Endothelial cell of hepatic sinusoid (primary cell): ENCODE data around the gene COL4A2.

Source experiments
- in situ Hi-C: cut with HindIII; loops from 2 replicates; pipeline ENCODE4 v1.10.0; 2017; ENCODE audit warnings: low sequenced_read_pairs

Gene COL4A2

DNA sequence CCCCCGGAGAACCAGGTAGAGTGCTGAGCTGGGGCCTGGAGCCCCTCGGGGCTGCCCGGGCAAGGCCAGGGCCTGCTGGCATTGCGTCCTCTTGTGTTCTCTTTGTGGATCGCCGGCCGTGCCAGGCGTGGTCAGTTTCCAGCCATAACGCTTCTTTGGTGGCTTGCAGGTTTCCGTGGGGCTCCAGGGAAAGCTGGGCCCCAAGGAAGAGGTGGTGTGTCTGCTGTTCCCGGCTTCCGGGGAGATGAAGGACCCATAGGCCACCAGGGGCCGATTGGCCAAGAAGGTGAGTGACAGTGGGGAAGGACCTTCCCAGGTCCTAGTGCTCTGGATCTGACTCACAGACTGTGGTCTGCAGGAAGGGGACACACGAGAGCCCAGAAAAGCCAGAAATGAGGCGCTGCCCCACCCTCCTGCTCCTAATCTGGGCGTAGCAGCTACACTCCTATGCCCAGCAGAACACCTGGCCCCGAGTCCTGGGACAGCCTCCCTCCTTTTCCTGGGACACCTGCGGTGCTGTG, 197.0 kb downstream of the COL4A2 start:
- in situ Hi-C loops = no loop called here

DNA sequence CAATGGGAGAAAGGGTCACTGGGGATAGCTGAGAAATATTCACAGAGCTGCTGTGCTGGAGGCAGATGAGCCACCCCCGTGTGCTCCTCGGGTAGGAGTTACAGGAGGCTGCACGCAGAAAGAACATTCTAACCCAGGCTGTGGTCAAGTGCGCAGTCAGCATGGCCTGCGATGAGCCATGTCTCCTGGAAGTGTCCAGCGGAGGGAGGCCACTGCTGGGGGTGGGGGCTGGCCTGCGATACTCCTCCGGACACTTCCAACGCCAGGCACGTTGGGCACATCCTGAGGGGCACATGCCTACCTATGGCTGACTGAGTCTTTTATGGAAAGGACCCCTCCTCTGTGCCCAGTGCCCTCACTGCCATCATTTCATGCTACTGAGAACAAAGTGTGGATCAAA, 198.5 kb downstream of the COL4A2 start:
- in situ Hi-C loops = loop anchor here (5.0 kb wide), 1 partner anchor 37 kb away; no protein-coding TSS in a partner anchor

DNA sequence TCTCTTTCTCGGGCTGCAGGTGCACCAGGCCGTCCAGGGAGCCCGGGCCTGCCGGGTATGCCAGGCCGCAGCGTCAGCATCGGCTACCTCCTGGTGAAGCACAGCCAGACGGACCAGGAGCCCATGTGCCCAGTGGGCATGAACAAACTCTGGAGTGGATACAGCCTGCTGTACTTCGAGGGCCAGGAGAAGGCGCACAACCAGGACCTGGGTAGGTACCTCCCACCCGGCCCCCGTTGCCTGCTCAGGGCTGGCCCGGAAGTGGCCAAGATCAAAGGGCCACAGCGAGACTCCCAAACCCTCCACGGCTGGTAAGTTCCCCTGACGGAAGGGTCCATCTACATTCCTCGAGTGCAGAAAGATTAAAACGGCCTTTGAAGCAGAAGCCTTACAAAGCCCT, 199.3 kb downstream of the COL4A2 start:
- in situ Hi-C loops = loop anchor here (5.0 kb wide), 1 partner anchor 36 kb away; no protein-coding TSS in a partner anchor

DNA sequence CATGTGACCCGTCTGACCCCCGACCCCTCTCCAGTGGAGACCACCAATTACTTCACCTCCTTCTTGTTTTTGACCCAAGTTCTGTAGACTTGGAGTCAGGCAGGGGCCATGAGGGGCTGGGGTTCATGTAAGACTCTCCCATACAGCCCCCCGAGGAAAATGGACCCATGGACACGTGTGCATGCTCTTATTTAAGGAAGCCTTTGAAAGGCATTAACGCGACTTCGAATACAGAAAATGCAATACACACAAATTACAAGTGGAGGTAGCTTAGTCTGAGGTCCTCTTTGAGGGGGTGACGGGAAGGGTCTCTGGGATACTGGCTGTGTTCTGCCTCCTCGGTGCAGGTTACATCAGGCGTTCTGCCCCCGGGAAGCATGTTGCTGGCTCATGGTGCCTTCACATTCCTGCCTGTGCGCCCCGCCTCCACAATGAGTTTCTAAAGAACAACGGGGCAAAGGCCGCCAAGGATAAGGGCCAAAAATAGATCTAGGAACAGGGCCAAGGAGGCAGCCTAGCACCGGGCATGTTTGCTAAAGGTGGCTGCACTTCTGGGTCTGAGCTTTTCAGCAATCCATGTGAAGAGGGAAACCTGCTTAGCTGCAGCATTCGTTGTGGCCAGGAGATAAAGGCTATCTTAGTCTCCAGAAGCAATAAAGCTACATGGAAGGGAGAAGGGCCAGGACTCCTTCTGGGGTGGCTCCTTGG, 199.9 kb downstream of the COL4A2 start:
- in situ Hi-C loops = loop anchor here (5.0 kb wide), 1 partner anchor 35 kb away; no protein-coding TSS in a partner anchor

DNA sequence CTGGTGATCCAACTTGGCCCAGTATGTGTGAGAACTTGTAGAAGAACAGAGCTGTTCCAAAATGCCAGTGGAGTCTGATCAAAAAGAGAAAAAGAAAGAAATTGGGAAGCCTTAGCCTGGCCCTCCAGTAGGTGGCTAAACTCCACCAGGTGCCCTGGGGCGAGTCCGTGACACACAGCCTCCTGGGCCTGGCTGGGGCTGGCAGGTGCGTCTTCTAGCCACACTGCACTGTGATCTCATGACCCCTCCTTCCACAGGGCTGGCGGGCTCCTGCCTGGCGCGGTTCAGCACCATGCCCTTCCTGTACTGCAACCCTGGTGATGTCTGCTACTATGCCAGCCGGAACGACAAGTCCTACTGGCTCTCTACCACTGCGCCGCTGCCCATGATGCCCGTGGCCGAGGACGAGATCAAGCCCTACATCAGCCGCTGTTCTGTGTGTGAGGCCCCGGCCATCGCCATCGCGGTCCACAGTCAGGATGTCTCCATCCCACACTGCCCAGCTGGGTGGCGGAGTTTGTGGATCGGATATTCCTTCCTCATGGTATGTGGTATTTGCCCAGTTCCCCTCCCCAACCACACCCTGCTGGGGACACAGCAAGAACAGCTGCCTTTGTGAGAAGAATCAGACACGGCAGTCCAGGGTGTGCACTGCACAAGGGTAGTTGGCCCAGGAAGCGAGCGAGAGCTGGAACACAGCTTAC, 200.7 kb downstream of the COL4A2 start:
- in situ Hi-C loops = loop anchor here (5.0 kb wide), 1 partner anchor 34 kb away; no protein-coding TSS in a partner anchor

DNA sequence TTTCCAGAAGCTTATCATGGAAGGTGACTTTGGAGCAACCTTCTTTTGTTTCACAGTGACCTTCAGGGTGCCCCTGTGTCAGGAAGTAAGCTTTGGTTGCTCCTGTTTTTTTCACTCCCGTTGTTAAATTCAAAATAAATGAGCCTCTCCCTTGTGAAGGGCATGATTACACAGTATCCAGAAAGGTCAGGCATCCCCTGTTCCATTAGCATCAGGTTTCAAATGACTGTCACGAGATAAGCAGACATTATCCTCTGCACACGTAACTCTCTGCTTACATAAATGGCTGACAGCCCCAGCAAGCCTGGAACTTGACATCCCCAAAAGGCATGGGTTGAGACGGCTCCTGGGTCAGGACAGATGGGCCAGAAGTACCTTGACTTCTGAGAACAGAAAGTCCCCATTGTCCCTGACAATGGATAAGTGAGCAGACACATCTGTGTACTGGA, 202.4 kb downstream of the COL4A2 start:
- in situ Hi-C loops = loop anchor here (5.0 kb wide), 1 partner anchor 33 kb away; no protein-coding TSS in a partner anchor

DNA sequence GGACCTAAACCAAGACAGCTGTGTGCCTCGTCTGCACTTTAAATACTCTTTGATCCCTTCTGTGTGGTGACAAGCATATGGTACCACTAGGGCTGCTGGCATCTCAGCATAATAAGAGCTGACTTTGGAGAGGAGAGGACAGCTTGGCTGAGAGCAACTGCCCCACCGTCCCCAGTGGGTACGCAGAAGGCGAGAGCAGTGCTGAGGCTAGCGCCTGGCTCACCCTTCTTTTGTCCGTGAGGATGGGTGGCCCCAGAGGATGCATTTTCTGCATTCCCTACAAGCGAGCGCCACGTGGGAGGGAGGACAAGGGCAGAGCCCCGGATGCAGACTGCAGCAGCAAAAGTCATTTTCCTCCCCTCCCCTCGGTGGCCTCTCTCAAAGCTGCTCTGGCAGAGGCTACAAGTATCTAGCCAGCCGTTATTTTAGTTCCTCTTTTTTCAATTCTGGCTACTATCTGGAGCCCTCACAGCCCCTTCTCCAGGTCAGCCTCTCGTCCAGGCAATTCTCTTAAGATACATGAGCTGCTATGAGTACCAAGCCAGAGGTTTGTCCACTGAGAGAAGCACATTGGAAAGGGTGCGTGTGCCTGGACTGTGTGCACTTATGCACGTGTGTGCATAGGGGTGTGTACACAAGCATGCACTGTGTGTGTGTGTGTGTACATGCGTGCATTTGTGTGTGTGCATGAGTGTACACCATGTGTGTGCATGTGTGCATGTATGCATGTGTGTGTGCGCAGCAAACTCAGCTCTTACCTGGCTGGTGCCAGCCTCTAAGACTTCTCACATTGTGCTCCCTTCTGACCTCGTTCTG, 203.1 kb downstream of the COL4A2 start:
- in situ Hi-C loops = loop anchor here (5.0 kb wide), 1 partner anchor 32 kb away; no protein-coding TSS in a partner anchor

DNA sequence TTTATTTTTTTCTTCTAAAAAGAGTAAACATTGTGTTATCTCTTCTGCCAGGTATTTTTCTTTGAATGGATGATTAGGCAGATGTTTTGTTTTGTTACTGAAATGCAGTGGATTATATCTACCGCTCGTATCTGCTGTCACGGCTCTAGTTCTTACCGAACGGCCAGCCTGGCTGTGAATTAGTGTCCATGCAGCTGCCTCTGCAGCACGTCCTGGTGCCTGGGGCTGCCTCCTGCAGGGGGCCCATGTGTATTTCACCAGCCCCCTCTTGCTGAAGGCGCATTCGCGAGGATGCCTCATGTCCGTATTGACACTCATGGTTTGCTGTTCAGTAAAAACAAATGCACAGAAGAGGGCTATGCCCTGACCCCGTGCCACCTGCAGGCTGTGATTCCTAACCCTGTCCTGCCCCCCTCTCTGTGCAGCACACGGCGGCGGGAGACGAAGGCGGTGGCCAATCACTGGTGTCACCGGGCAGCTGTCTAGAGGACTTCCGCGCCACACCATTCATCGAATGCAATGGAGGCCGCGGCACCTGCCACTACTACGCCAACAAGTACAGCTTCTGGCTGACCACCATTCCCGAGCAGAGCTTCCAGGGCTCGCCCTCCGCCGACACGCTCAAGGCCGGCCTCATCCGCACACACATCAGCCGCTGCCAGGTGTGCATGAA, 204.6 kb downstream of the COL4A2 start:
- in situ Hi-C loops = no loop called here

DNA sequence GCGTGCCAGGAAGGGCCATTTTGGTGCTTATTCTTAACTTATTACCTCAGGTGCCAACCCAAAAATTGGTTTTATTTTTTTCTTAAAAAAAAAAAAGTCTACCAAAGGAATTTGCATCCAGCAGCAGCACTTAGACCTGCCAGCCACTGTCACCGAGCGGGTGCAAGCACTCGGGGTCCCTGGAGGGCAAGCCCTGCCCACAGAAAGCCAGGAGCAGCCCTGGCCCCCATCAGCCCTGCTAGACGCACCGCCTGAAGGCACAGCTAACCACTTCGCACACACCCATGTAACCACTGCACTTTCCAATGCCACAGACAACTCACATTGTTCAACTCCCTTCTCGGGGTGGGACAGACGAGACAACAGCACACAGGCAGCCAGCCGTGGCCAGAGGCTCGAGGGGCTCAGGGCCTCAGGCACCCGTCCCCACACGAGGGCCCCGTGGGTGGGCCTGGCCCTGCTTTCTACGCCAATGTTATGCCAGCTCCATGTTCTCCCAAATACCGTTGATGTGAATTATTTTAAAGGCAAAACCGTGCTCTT, 205.2 kb downstream of the COL4A2 start:
- in situ Hi-C loops = no loop called here

DNA sequence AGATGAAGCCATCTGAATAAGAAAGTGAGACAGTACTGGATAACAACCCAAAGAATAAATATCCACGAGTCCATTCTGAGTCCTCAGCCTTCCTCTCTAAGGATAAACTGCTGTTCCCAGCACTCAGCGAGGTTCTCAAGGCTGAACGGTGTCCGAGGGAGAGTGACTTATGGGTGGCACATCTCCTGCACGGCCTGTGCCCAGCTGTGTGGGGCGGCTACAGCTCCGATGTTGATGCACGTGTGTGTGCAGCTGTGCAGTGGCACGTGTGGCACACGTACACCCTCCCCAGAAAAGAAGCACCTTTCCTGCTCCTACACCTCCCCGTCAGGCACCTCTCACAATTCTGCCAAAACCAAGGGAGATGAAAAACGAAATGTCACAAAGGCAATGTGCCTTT, 209.4 kb downstream of the COL4A2 start:
- in situ Hi-C loops = no loop called here

DNA sequence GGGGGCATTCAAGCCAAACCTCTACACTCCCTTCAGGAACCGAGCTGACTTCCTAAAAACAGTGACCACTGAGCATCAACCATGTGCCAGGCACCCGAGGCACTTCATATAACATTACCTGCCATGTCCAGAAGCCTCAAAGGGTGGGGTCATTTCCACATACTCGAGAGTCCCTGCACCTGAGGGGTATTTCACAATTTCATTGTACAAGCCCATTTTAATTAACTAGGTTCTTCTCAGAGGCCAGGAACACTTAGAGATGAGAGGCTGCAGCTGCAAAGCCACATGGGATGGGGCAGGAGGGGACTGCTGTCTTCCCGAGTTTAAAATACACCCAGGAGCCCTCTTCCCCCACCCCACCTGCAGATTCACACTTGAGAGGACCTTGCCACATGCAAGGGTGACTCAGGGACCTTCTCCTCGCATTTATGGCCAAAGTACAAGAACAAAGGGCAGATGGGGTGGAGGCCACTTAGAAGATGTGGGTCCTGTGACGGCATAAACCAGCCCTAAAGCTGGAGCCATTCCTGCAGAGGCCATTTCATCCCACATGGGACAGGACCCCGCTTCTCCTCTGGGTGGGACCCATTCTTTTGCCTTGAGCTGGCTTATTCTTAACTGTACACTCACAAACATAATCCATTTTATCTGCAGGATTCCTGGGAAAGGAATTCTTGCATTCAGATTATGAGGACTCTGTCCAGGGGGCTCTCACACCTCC, 210.6 kb downstream of the COL4A2 start:
- in situ Hi-C loops = no loop called here

DNA sequence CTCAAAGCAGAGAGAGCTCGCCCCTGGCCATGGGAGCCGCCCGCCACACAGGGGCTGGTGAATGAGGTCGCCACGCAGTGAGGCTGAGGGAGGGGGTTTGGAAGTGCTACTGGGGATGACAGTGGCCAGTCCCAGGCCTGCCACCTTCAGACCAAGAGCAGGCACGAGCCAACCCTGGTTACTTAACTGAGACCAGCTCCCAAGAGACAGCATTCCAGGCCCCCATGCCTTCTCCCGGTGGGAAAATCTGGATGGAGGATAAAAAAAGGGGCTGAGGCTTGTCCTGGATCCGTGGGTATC, 211.1 kb downstream of the COL4A2 start:
- in situ Hi-C loops = no loop called here

DNA sequence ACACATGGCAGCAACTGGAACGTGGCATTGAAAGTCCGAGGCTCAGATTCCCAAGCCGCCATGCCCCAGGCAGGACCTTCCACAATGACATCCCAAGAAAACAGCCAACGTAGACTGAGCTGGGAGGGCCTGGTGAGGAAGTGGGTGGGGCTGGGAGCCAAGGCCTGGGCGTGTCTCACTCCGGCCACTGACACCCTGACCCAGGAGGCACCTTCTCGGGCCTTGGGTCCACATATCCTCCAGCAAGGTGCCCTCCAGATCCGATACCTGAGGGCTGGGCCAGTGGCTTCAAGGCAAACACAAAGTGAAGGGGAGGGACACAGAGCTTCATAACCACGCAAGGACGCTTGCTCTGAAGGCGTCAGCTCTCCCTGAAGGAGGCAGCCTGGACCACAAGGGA, 211.5 kb downstream of the COL4A2 start:
- in situ Hi-C loops = no loop called here

DNA sequence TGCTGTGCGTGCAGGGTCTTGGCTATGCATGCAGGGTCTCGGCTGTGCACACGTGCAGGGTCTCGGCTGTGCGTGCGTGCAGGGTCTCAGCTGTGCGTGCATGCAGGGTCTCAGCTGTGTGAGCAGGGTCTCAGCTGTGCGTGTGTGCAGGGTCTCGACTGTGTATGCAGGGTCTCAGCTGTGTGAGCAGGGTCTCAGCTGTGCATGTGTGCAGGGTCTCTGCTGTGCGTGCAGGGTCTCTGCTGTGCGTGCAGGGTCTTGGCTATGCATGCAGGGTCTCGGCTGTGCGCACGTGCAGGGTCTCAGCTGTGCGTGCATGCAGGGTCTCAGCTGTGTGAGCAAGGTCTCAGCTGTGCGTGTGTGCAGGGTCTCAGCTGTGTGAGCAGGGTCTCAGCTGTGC, 212.0 kb downstream of the COL4A2 start:
- in situ Hi-C loops = no loop called here

DNA sequence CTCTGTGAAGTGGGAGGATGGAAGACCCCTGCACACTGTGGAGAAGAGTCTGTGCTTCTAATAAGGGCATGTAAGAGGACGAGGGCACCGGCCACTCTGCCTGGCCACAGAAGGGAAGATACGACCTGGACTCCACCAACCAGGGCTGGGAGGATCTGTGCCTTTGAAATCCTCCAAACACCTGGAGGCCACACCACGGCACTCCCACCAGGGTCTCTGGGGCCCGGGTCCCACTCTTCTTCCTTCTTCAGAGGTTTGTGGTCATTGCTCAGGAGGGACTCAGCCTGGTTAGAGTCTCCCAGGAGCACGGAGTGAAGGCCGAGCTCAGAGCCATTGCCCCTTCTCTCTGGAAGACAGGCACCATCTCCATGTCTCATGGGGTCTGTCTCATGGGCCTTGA, 212.4 kb downstream of the COL4A2 start:
- in situ Hi-C loops = no loop called here

DNA sequence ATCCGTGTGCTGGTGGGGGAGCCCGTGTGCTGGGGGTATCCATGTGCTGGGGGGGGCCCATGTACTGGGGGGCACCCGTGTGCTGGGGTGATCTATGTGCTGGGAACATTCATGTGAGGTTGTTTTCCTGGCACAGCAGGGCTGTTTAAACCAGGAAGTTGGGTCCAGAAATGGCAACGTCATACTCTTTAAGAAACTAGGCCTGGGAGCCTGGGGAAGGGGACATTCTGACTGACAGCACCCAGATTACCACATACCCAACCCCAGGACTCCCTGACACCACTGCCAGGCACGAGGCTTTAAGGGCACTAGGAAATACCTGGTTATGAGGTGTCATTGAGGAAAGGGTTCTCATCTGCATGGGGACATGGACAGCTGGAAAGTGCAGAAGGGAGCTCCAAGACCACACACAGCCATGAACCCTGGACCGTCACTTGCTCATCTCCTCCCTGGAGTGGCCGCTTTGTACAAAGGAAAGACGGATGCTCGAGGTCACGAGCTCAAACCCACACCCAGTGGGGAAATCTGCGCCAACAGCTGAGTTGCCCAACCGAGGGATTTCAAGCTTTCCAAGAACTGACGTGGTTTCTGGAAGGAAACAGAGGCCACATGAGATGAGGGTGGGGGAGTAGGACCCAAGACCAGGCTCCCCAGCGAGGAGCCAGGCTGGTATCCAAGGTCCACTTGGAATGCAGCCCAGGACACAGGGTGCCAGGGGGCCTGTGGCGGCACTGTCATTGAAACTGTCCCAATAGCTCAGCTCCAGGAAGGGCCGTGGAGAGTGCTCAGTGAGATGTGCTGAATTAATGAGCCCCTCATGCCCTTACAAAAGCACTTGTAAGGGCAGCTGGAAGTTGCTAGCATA, 213.6 kb downstream of the COL4A2 start:
- in situ Hi-C loops = no loop called here

DNA sequence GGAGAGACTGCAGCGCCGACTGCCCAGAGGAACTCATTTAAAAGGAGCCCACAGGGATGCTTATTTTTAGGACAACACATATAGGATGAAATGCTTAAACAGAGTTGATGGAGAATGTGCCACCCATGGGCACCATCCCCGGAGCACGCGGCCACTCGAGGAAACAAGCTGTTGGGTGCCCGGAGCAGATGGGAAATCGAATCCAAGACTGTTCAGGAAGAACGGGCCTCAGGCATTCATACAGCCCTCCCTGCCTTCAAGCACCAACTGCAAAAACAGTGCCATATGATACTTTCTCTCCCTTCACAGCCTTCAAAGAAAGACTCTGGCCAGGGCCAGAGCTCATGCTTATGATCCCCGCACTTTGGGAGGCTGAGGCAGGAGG, 214.2 kb downstream of the COL4A2 start:
- in situ Hi-C loops = no loop called here

DNA sequence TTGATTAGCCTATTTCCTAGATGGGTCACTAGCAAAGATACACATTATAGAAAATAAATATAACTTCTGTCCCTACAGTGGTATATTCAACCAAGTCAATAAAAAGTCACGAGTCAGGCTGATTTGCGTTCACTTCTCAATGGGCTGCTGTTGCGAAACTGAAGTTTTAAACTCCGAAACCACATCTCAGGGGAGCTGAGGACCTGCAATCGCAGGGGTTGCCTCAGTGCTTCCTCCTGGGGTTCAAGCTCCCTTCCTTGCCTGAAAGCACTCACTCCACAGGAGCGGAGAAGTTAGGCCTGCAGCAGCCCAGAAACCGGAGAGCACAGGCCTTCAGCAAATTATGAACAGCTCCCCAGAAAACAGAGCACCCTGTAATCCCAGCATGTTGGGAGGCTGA, 214.9 kb downstream of the COL4A2 start:
- in situ Hi-C loops = no loop called here

DNA sequence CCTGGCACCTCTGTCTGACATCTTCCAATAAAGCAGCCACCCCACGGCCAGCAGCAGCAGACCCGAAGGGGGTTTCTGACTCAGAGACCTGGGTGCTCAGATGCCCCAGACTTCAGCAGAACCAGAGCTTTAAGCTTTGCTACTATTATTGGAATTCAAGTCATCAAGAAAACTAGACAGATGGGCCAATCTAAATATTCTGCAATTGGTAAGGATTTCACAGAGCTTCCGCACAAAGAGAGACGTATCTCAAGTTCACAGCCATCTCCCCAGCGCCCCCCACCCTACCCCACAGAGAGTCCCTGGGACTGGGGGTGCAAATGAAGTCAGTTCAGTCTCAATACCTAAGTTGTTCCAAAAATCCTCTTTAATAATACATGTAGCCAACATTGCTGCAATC, 215.6 kb downstream of the COL4A2 start:
- in situ Hi-C loops = no loop called here
